ENCODE results near the gene RHOB.
"Not testable (repeated sequence)": the region's sequence is repeated elsewhere in the genome, so short reads cannot be mapped to it uniquely, and the experiment has no call there.

Gene RHOB

GRCh38 chr2:20446917-20447436, at the start of gene RHOB:
TSS of gene RHOB (plus strand) at chr2:20447074. CDS start at chr2:20447466, 392 bp downstream.
- peak; percentile 99 for DNase-seq

GRCh38 chr2:20397811-20398447, 48.9 kb upstream of the RHOB start:
- DNase-seq: no peak

GRCh38 chr2:20398956-20399567, 47.8 kb upstream of the RHOB start:
- DNase-seq: no peak

GRCh38 chr2:20400306-20400705, 46.6 kb upstream of the RHOB start:
- DNase-seq: no peak

- DNase-seq: no peak
Measured at GRCh38 chr2:20400787-20401488, 45.9 kb upstream of the RHOB start.

GRCh38 chr2:20401489-20401835, 45.4 kb upstream of the RHOB start:
- no peak for DNase-seq

GRCh38 chr2:20403774-20404312, 43.0 kb upstream of the RHOB start:
- DNase-seq: peak; percentile 16

GRCh38 chr2:20404950-20405349, 41.9 kb upstream of the RHOB start:
- no peak for DNase-seq

GRCh38 chr2:20409039-20409438, 37.8 kb upstream of the RHOB start:
- DNase-seq: no peak

- no peak for DNase-seq
Measured at GRCh38 chr2:20410556-20411277, 36.2 kb upstream of the RHOB start.

GRCh38 chr2:20411361-20411894, 35.4 kb upstream of the RHOB start:
- peak; percentile 53 for DNase-seq

GRCh38 chr2:20414806-20415205, 32.1 kb upstream of the RHOB start:
- DNase-seq: no peak

- no peak for DNase-seq
Measured at GRCh38 chr2:20415511-20415918, 31.4 kb upstream of the RHOB start.

- DNase-seq: no peak
Measured at GRCh38 chr2:20416723-20417122, 30.2 kb upstream of the RHOB start.

- DNase-seq: not testable (repeated sequence)
Measured at GRCh38 chr2:20417230-20417821, 29.5 kb upstream of the RHOB start.

- no peak for DNase-seq
Measured at GRCh38 chr2:20418519-20418918, 28.4 kb upstream of the RHOB start.

- peak; percentile 17 for DNase-seq
Measured at GRCh38 chr2:20419007-20419576, 27.8 kb upstream of the RHOB start.

- no peak for DNase-seq
Measured at GRCh38 chr2:20419752-20420151, 27.1 kb upstream of the RHOB start.

- no peak for DNase-seq
Measured at GRCh38 chr2:20421336-20421987, 25.4 kb upstream of the RHOB start.

- no peak for DNase-seq
Measured at GRCh38 chr2:20421988-20422370, 24.9 kb upstream of the RHOB start.
